Keratinocyte (primary cell): ENCODE results near the gene CELF5.

Experiments used
- EZH2 ChIP-seq: IDR thresholded peaks from one replicate; pipeline ENCODE4 v1.6.1; 2012; ENCODE audit warnings: inconsistent platforms, mild to moderate bottlenecking, low read length, moderate library complexity
- TF ChIP-seq, protein P1 (sequence below), 3 experiments: IDR thresholded peaks in 1 of 3; conservative IDR thresholded peaks in 1 of 3; optimal IDR thresholded peaks in 1 of 3; 2 replicates in 2 of 3; 3 replicates in 1 of 3; pipeline versions ENCODE3 to v1.5.1; 2011; ENCODE audit warnings: low read length in 3 of 3, mild to moderate bottlenecking in 3 of 3, moderate library complexity in 2 of 3, control low read depth in 1 of 3, inconsistent platforms in 1 of 3; ENCODE audit not compliant: insufficient read depth in 2 of 3; ENCODE audit errors: extremely low read depth in 1 of 3

DNA sequence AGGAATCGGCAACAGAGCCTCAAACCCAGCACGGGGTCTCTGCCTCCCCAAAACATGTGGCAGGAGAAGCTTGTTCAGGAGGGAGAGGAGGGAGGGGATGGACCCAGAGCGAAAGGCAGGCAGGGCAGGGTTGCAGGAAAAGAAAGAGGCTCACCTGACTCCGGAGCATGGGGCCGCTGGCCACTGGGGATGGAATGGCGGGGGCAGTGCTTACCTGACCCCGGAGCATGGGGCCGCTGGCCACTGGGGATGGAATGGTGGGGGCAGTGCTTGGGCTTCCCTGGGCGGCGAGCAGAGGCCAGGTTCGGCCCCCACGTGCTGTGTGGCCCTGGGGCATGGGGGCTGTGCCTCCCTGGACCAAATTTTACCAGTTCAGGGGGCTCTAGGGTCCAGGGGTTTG lies 13.3 kb upstream of the CELF5 start:
- TF ChIP-seq, protein P1, sequence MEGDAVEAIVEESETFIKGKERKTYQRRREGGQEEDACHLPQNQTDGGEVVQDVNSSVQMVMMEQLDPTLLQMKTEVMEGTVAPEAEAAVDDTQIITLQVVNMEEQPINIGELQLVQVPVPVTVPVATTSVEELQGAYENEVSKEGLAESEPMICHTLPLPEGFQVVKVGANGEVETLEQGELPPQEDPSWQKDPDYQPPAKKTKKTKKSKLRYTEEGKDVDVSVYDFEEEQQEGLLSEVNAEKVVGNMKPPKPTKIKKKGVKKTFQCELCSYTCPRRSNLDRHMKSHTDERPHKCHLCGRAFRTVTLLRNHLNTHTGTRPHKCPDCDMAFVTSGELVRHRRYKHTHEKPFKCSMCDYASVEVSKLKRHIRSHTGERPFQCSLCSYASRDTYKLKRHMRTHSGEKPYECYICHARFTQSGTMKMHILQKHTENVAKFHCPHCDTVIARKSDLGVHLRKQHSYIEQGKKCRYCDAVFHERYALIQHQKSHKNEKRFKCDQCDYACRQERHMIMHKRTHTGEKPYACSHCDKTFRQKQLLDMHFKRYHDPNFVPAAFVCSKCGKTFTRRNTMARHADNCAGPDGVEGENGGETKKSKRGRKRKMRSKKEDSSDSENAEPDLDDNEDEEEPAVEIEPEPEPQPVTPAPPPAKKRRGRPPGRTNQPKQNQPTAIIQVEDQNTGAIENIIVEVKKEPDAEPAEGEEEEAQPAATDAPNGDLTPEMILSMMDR (optimal IDR thresholded peaks at IDR 0.05 in 1 of 3, IDR thresholded peaks at IDR 0.05 in 1 of 3, conservative IDR thresholded peaks at IDR 0.05 in 1 of 3; ENCODE audit: extremely low read depth in 1 of 3, insufficient read depth in 2 of 3, low read length in 3 of 3), result no peak
- TF ChIP-seq EZH2, result no peak
